ENCODE results near the gene PLP1. TPM values are rescaled to one million over a fixed set of nuclear protein-coding genes. Genes with fewer than 3 reads are reported as not detected.

Gene PLP1
- 0.49 and 0.90 TPM in 2 replicates for polyA plus RNA-seq (2012; rRNA removed)
- 0.42 and 0.62 TPM in 2 replicates for polyA plus RNA-seq (2012; cell fraction: cytosol; rRNA removed)
- 0.63 and 0.89 TPM in 2 replicates for polyA plus RNA-seq (2012; cell fraction: nucleus; rRNA removed)

GRCh38 chrX:103776546-103776945 lies at the start of gene PLP1:
TSS of gene PLP1 (plus strand) at chrX:103776840. CDS start at chrX:103776996, 156 bp downstream.
- Histone ChIP-seq H3K79me2 (ENCODE audit: insufficient read depth) (no peaks in the 10 kb centered on the region), H3K36me3 (replicated peaks in 1 of 2; ENCODE audit: control insufficient read depth in 1 of 2, insufficient read depth in 2 of 2, low read length in 1 of 2) (no peaks in the 10 kb centered on the region), H3K27me3 (ENCODE audit: insufficient read depth) (peaks cover 9% of the 10 kb centered on the region; the same call in 1 of the 2 replicates), H3K9ac (no peak within 1 kb of the TSS), H3K9me3 (no peaks in the 10 kb centered on the region), H3K4me1 (ENCODE audit: control insufficient read depth in 1 of 2, insufficient read depth in 2 of 2, low read depth in 1 of 2, low read length in 1 of 2) (peaks cover 0 to 12% of the 10 kb centered on the region in 2 experiments; a peak in 1 of 4 replicates), H3K4me2 (no peak within 1 kb of the TSS), H3K4me3 (ENCODE audit: low read depth in 2 of 2, low read length in 1 of 2) (no peak within 1 kb of the TSS), H3F3A (replicated peaks; ENCODE audit: insufficient read depth) (no peaks in the 10 kb centered on the region), H3K27ac (ENCODE audit: low read depth in 2 of 2, low read length in 1 of 2) (no peak within 1 kb of the TSS), H4K20me1 (ENCODE audit: insufficient read depth) (no peaks in the 10 kb centered on the region), H2AFZ (ENCODE audit: low read depth) (no peak within 1 kb of the TSS), H3K9me2 (no peaks in the 10 kb centered on the region)
- DNase-seq, result no peak
- ChIA-PET POLR2A (no interaction called here), CTCF (interaction anchor here (1.3 to 1.5 kb wide), 2 partner anchors 86 to 359 kb away, joined by 3 read pairs; no protein-coding TSS in a partner anchor)
- WGBS (ENCODE audit: low lambda C conversion rate), result 48% methylated on average over 2 of the region's 2 CpGs
- TF ChIP-seq GATA2 (CRISPR knock-in tag; IDR thresholded peaks at IDR 0.05), result no peak
- TF ChIP-seq POLR2AphosphoS5 (IDR thresholded peaks at IDR 0.05; ENCODE audit: low read depth, low read length), result no peak
- no peak for TF ChIP-seq CHD2 (IDR thresholded peaks at IDR 0.05; ENCODE audit: low read length, partially characterized antibody)

- H3K27ac ChIP-seq (ENCODE audit: low read depth in 2 of 2, low read length in 1 of 2), result no peak overlapping the region
- no peaks in the 10 kb centered on the region for H3K9me2 ChIP-seq
- DNase-seq, result no peak
- no peak overlapping the region for H2AFZ ChIP-seq (ENCODE audit: low read depth)
- no peak overlapping the region for H3K9ac ChIP-seq
- no peak overlapping the region for H3K4me2 ChIP-seq
- no peak overlapping the region for H3K4me3 ChIP-seq (ENCODE audit: low read depth in 2 of 2, low read length in 1 of 2)
- H3K27me3 ChIP-seq (ENCODE audit: insufficient read depth), result peaks cover 8% of the 10 kb centered on the region; the same call in 1 of the 2 replicates
- no peaks in the 10 kb centered on the region for H4K20me1 ChIP-seq (ENCODE audit: insufficient read depth)
- CTCF ChIA-PET, result interaction anchor here (1.0 kb wide), 1 partner anchor 17 kb away, joined by 3 read pairs; the partner anchor contains the start of gene TMEM31
- H3K9me3 ChIP-seq, result no peaks in the 10 kb centered on the region
- POLR2A ChIA-PET, result no interaction called here
- no peaks in the 10 kb centered on the region for H3K36me3 ChIP-seq (replicated peaks in 1 of 2; ENCODE audit: control insufficient read depth in 1 of 2, insufficient read depth in 2 of 2, low read length in 1 of 2)
- no peaks in the 10 kb centered on the region for H3F3A ChIP-seq (replicated peaks; ENCODE audit: insufficient read depth)
- TF ChIP-seq FOSL2 (IDR thresholded peaks at IDR 0.05; ENCODE audit: borderline replicate concordance, low read depth) (no peak), NRF1 (IDR thresholded peaks at IDR 0.05; ENCODE audit: low read depth, low read length) (no peak), TEAD4 (IDR thresholded peaks at IDR 0.05; ENCODE audit: borderline replicate concordance, insufficient read depth) (no peak), SMC3 (IDR thresholded peaks at IDR 0.05; ENCODE audit: low read depth, low read length) (no peak), USF1 (IDR thresholded peaks at IDR 0.05; ENCODE audit: borderline replicate concordance, low read depth) (no peak), CTCF (IDR thresholded peaks at IDR 0.05) (no peak), GABPA (IDR thresholded peaks at IDR 0.05; ENCODE audit: low read depth) (no peak), CHD2 (IDR thresholded peaks at IDR 0.05; ENCODE audit: low read length, partially characterized antibody) (no peak), RXRA (IDR thresholded peaks at IDR 0.05; ENCODE audit: borderline replicate concordance, low read depth) (no peak), FOXJ3 (CRISPR knock-in tag; IDR thresholded peaks at IDR 0.05) (no peak), IRF3 (IDR thresholded peaks at IDR 0.05; ENCODE audit: low read depth, low read length) (no peak), ELF1 (IDR thresholded peaks at IDR 0.05) (no peak), ZBTB33 (IDR thresholded peaks at IDR 0.05; ENCODE audit: borderline replicate concordance, low read depth) (no peak), EZH2phosphoT487 (IDR thresholded peaks at IDR 0.05; ENCODE audit: borderline replicate concordance, low read depth) (no peak), YY1 (IDR thresholded peaks at IDR 0.05; ENCODE audit: low read depth) (no peak), PBX3 (IDR thresholded peaks at IDR 0.05) (no peak)
- H3K79me2 ChIP-seq (ENCODE audit: insufficient read depth), result no peaks in the 10 kb centered on the region
- no peaks in the 10 kb centered on the region; a peak in 1 of 4 replicates for H3K4me1 ChIP-seq (ENCODE audit: control insufficient read depth in 1 of 2, insufficient read depth in 2 of 2, low read depth in 1 of 2, low read length in 1 of 2)
- 52% methylated on average over 4 of the region's 4 CpGs for WGBS (ENCODE audit: low lambda C conversion rate)
These were observed 49.5 kb upstream of the PLP1 start for GRCh38 chrX:103727115-103727514.
